ENCODE measurements around the gene CCSER1.

GRCh38 chr4:90602726-90603125, 475.5 kb downstream of the CCSER1 start:
- TF ChIP-seq EZH2 (IDR thresholded peaks at IDR 0.05; ENCODE audit: insufficient read depth, poor library complexity, severe bottlenecking) (no peak), EZH2phosphoT487 (IDR thresholded peaks at IDR 0.05; ENCODE audit: insufficient read depth, low read depth) (no peak)

Data from GM23248 (cell line).